H1 (cell line): ENCODE measurements around the gene CYBA. TPM values are rescaled to one million over a fixed set of nuclear protein-coding genes. Genes with fewer than 3 reads are reported as not detected.

Experiments
- CTCF ChIA-PET: fragments of 300-600 bp; sonication (Branson Sonifier 250); formaldehyde crosslinking; loops from one replicate; lab custom pipeline; 2021; ENCODE audit not compliant: partially characterized antibody; lab: Charles Lee
- POLR2A ChIA-PET: fragments of 300-600 bp; sonication (Branson Sonifier 250); formaldehyde crosslinking; loops from one replicate; lab custom pipeline; 2021; ENCODE audit warnings: inconsistent platforms; ENCODE audit not compliant: partially characterized antibody; lab: Charles Lee
- DNase-seq, 2 experiments: peaks; one replicate each; pipeline versions ENCODE4 v3.0.0 to v3.0.0-alpha.2; 2010 to 2022; ENCODE audit warnings: low spot score in 2 of 2, low read depth in 1 of 2, mixed read lengths in 1 of 2
- FAIRE-seq: peaks from 2 replicates; lab custom pipeline; 2011; peaks lifted over from hg19 to GRCh38; lab: Jason Lieb, UNC
- H2AFZ ChIP-seq: 2 replicates; pipeline ENCODE4 v1.8.1; 2012; ENCODE audit warnings: low read length, inconsistent platforms
- H2AK5ac ChIP-seq: 2 replicates; pipeline ENCODE4 v1.6.1; 2013; ENCODE audit warnings: low read depth, low read length
- H2BK120ac ChIP-seq: replicated peaks from 2 replicates; pipeline ENCODE3; 2013; ENCODE audit warnings: low read depth, low read length, inconsistent platforms
- H2BK12ac ChIP-seq: 2 replicates; pipeline ENCODE4 v1.6.1; 2013; ENCODE audit warnings: low read depth, low read length
- H2BK15ac ChIP-seq: 2 replicates; pipeline ENCODE4 v1.6.1; 2013; ENCODE audit warnings: low read length
- H2BK20ac ChIP-seq: 2 replicates; pipeline ENCODE4 v1.6.1; 2013; ENCODE audit warnings: low read length
- H2BK5ac ChIP-seq: 2 replicates; pipeline ENCODE4 v1.6.1; 2013; ENCODE audit warnings: low read depth, low read length
- H3K14ac ChIP-seq: 2 replicates; pipeline ENCODE4 v1.6.1; 2013; ENCODE audit warnings: inconsistent platforms; ENCODE audit not compliant: insufficient read length
- H3K18ac ChIP-seq: 2 replicates; pipeline ENCODE4 v1.6.1; 2013; ENCODE audit warnings: low read length; ENCODE audit errors: extremely low read depth
- H3K23ac ChIP-seq: 2 replicates; pipeline ENCODE4 v1.6.1; 2013; ENCODE audit warnings: inconsistent platforms; ENCODE audit not compliant: insufficient read length
- H3K23me2 ChIP-seq: 2 replicates; pipeline ENCODE4 v1.6.1; 2013; ENCODE audit warnings: low read depth, low read length
- H3K27ac ChIP-seq: 2 replicates; pipeline ENCODE4 v1.6.1; 2011; ENCODE audit warnings: low read depth, low read length, inconsistent platforms
- H3K27me3 ChIP-seq, 4 experiments: replicated peaks in 1 of 4; 1 replicate in 1 of 4; 2 replicates in 3 of 4; pipeline versions ENCODE4 v1.6.1 to v1.8.1; 2011 to 2013; ENCODE audit warnings: low read length in 3 of 4, mild to moderate bottlenecking in 3 of 4, inconsistent platforms in 2 of 4, mixed read lengths in 2 of 4, moderate library complexity in 1 of 4; ENCODE audit not compliant: control insufficient read depth in 3 of 4, insufficient read depth in 3 of 4; ENCODE audit errors: extremely low read depth in 1 of 4
- H3K36me3 ChIP-seq, 4 experiments: 2 replicates each; pipeline versions ENCODE4 v1.6.1 to v1.8.1; 2011 to 2013; ENCODE audit warnings: mild to moderate bottlenecking in 4 of 4, low read length in 3 of 4, moderate library complexity in 2 of 4, control low read depth in 1 of 4, inconsistent platforms in 1 of 4; ENCODE audit not compliant: insufficient read depth in 4 of 4, control insufficient read depth in 2 of 4
- H3K4ac ChIP-seq: replicated peaks from 2 replicates; pipeline ENCODE3; 2013; ENCODE audit warnings: low read length, low read depth, mixed read lengths, inconsistent platforms; ENCODE audit not compliant: insufficient read length
- H3K4me1 ChIP-seq, 4 experiments: replicated peaks in 1 of 4; 1 replicate in 1 of 4; 2 replicates in 3 of 4; pipeline versions ENCODE4 v1.6.1 to v1.8.1; 2011 to 2013; ENCODE audit warnings: low read length in 3 of 4, inconsistent platforms in 2 of 4, mixed read lengths in 1 of 4; ENCODE audit not compliant: insufficient read depth in 4 of 4, control insufficient read depth in 3 of 4
- H3K4me2 ChIP-seq, 2 experiments: 2 replicates each; pipeline versions ENCODE4 v1.6.1 to v1.8.1; 2011 to 2013; ENCODE audit warnings: low read depth in 2 of 2, low read length in 2 of 2, control low read depth in 1 of 2, inconsistent platforms in 1 of 2, mild to moderate bottlenecking in 1 of 2; ENCODE audit not compliant: insufficient read depth in 1 of 2
- H3K4me3 ChIP-seq, 4 experiments: fragments of 200-600, 300-600 bp in 1 of 4; sonication (generic), shearing (Covaris generic), sonication (Bioruptor Twin) in 1 of 4; 2 replicates each; pipeline versions ENCODE4 v1.5.1 to v1.8.1; 2011 to 2016; ENCODE audit warnings: low read length in 4 of 4, low read depth in 3 of 4, control low read depth in 2 of 4, inconsistent platforms in 2 of 4, mild to moderate bottlenecking in 2 of 4, mixed read lengths in 1 of 4, moderate library complexity in 1 of 4; ENCODE audit not compliant: insufficient read depth in 2 of 4; ENCODE audit errors: extremely low read depth in 1 of 4
- H3K56ac ChIP-seq: replicated peaks from 2 replicates; pipeline ENCODE3; 2013; ENCODE audit warnings: low read depth, mild to moderate bottlenecking, mixed read lengths, low read length, inconsistent platforms; ENCODE audit not compliant: insufficient read length
- H3K79me1 ChIP-seq: 2 replicates; pipeline ENCODE4 v1.6.1; 2013; ENCODE audit warnings: low read depth, low read length, control low read depth
- H3K79me2 ChIP-seq, 2 experiments: 2 replicates each; pipeline versions ENCODE4 v1.6.1 to v1.8.1; 2012 to 2013; ENCODE audit warnings: low read length in 2 of 2, mild to moderate bottlenecking in 2 of 2, inconsistent platforms in 1 of 2; ENCODE audit not compliant: insufficient read depth in 2 of 2, control insufficient read depth in 1 of 2
- H3K9ac ChIP-seq, 4 experiments: replicated peaks in 1 of 4; 1 replicate in 1 of 4; 2 replicates in 3 of 4; pipeline versions ENCODE4 v1.6.1 to v1.8.1; 2011 to 2013; ENCODE audit warnings: low read depth in 3 of 4, low read length in 3 of 4, control low read depth in 2 of 4, mild to moderate bottlenecking in 2 of 4, moderate library complexity in 2 of 4, inconsistent platforms in 1 of 4; ENCODE audit errors: extremely low read depth in 1 of 4
- H3K9me3 ChIP-seq, 2 experiments: 2 replicates each; pipeline versions ENCODE4 v1.6.1 to v1.8.1; 2012 to 2013; ENCODE audit warnings: mild to moderate bottlenecking in 2 of 2, moderate library complexity in 2 of 2, control low read depth in 1 of 2, inconsistent platforms in 1 of 2, low read depth in 1 of 2, low read length in 1 of 2, mixed read lengths in 1 of 2; ENCODE audit not compliant: insufficient read depth in 2 of 2
- H4K20me1 ChIP-seq, 2 experiments: replicated peaks in 1 of 2; 2 replicates each; pipeline versions ENCODE3 to v1.8.1; 2011 to 2013; ENCODE audit warnings: inconsistent platforms in 2 of 2, low read length in 2 of 2, mild to moderate bottlenecking in 1 of 2; ENCODE audit not compliant: insufficient read depth in 2 of 2, control insufficient read depth in 1 of 2
- H4K5ac ChIP-seq: 2 replicates; pipeline ENCODE4 v1.6.1; 2013; ENCODE audit warnings: low read length, low read depth, mixed read lengths, inconsistent platforms; ENCODE audit not compliant: insufficient read length
- H4K8ac ChIP-seq: 2 replicates; pipeline ENCODE4 v1.8.0; 2013; ENCODE audit warnings: mild to moderate bottlenecking, moderate library complexity, low read length, inconsistent platforms; ENCODE audit not compliant: insufficient read depth; ENCODE audit errors: extremely low read depth
- H4K91ac ChIP-seq: replicated peaks from 2 replicates; pipeline ENCODE3; 2013; ENCODE audit warnings: low read length, mixed read lengths, inconsistent platforms; ENCODE audit not compliant: insufficient read length
- ASH2L ChIP-seq: fragments of 200-600, 300-600 bp; sonication (generic); IDR thresholded peaks from one replicate; pipeline ENCODE4 v1.7.1; 2017; ENCODE audit warnings: low read length
- CEBPB ChIP-seq: IDR thresholded peaks from 2 replicates; pipeline ENCODE4 v1.6.1; 2012; ENCODE audit warnings: low read depth, low read length
- CHD2 ChIP-seq: IDR thresholded peaks from 2 replicates; pipeline ENCODE4 v1.6.1; 2012; ENCODE audit warnings: low read length, improper control_type of control experiment
- EGR1 ChIP-seq: IDR thresholded peaks from 2 replicates; pipeline ENCODE4 v1.6.1; 2011; ENCODE audit warnings: low read depth, low read length, borderline replicate concordance
- NRF1 ChIP-seq: IDR thresholded peaks from 2 replicates; pipeline ENCODE4 v1.6.1; 2011; ENCODE audit warnings: mild to moderate bottlenecking, low read depth, low read length, improper control_type of control experiment
- RBBP5 ChIP-seq: IDR thresholded peaks from 2 replicates; pipeline ENCODE4 v1.7.1; 2012; ENCODE audit warnings: low read depth, mild to moderate bottlenecking, inconsistent platforms, low read length, moderate library complexity, borderline replicate concordance
- SIN3A ChIP-seq, 2 experiments: IDR thresholded peaks in 1 of 2; conservative IDR thresholded peaks in 1 of 2; 2 replicates each; pipeline ENCODE4 v1.6.1; 2011 to 2012; ENCODE audit warnings: low read length in 2 of 2, improper control_type of control experiment in 1 of 2, low read depth in 1 of 2, mild to moderate bottlenecking in 1 of 2
- TEAD4 ChIP-seq: IDR thresholded peaks from 2 replicates; pipeline ENCODE4 v1.6.1; 2012; ENCODE audit warnings: low read depth, low read length, inconsistent platforms, mixed read lengths
- WGBS, 2 experiments: shearing (Covaris generic) in 1 of 2; methylation state at CpG; one replicate each; pipeline versions ENCODE4 v1.1.6 to v1.1.7; 2013 to 2015; ENCODE audit warnings: low lambda C conversion rate in 2 of 2, mixed read lengths in 2 of 2, inconsistent platforms in 1 of 2, low coverage in 1 of 2, missing lambda C conversion rate in 1 of 2; ENCODE audit not compliant: insufficient replicate concordance in 2 of 2, insufficient coverage in 1 of 2, insufficient read length in 1 of 2; ENCODE audit errors: extremely low coverage in 1 of 2, missing lambda C conversion rate in 1 of 2; 5-methylcytosine and 5-hydroxymethylcytosine counted together
- polyA plus RNA-seq, 7 experiments: library from polyadenylated mRNA; depleted of rRNA in 3 of 7; stranded (reverse) in 5 of 7; unstranded in 2 of 7; fragments of >200 nt in 5 of 7; fragments of 200-250 nt in 2 of 7; gene quantifications; 1 replicate in 5 of 7; 2 replicates in 1 of 7; 4 replicates in 1 of 7; pipeline versions ENCODE4 v1.2.1 to v1.2.3, GENCODE V29; 2011 to 2013; ENCODE audit warnings: missing spikeins in 2 of 7, mixed read lengths in 2 of 7
- total RNA-seq: library from RNA; stranded (reverse); fragmentation: NEBNext Ultra II Directional; extraction: Animal tissue kit (Norgen Biotek cat#: 25700); gene quantifications from 2 replicates; pipeline ENCODE4 v1.2.1, GENCODE V29; 2021
- TF ChIP-seq, protein P1 (sequence below): IDR thresholded peaks from 2 replicates; pipeline ENCODE4 v1.6.1; 2012; ENCODE audit warnings: inconsistent platforms
- TF ChIP-seq, protein P2 (sequence below): IDR thresholded peaks from 2 replicates; pipeline ENCODE4 v1.6.1; 2011; ENCODE audit warnings: low read depth, mild to moderate bottlenecking, low read length; ENCODE audit not compliant: insufficient read depth
- TF ChIP-seq, protein P3 (sequence below): IDR thresholded peaks from 2 replicates; pipeline ENCODE4 v1.6.1; 2012; ENCODE audit warnings: low read length, inconsistent platforms

CYBA gene
- total and polyA plus RNA-seq, 2 of the 8 experiments (the other 6 are each of a cell fraction or from before 2014, with no cell fraction given) = 136 to 254 TPM

DNA sequence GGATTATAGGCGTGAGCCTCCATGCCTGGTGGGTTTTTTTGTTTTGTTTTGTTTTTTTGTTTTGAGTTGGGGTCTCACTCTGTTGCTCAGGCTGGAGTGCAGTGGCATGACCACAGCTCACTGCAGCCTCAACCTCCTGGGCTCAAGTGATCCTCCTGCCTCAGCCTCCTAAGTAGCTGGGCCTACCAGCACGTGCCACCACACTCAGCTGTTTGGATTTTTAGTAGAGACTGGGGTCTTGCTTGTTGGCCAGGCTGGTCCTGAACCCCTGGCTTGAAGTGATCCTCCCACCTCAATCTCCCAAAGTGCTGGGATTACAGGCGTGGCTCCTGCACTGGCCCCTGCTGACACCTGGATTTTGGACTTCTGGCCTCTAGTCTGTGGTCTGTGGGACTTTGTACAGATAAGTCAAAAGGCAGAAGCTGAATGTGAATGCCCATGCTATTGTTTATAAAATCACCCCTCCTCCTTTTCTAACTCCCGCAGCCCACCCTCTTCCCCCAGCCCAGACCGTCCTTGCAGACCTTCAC is 29.8 kb upstream of the CYBA start:
- H3K79me1 ChIP-seq = no peaks in the 10 kb centered on the region
- no peak overlapping the region for H2BK120ac ChIP-seq
- FAIRE-seq = no peak
- no peak for DNase-seq
- no peak overlapping the region for H3K27ac ChIP-seq
- H3K9ac ChIP-seq = no peak overlapping the region
- 89% methylated on average over 5 of the region's 5 CpGs; no CpG with 5 or more reads in 1 of the 2 experiments for WGBS, 2 experiments
- H3K4ac ChIP-seq = no peak overlapping the region
- H3K36me3 ChIP-seq = no peaks in the 10 kb centered on the region
- H2AFZ ChIP-seq = no peak overlapping the region
- POLR2A ChIA-PET = interaction anchor here (1.1 to 2.7 kb wide), 3 partner anchors 8 to 18 kb away, joined by 3 to 9 read pairs (median 3); partner anchors contain the start of gene MVD
- H3K18ac ChIP-seq = no peak overlapping the region
- no peak overlapping the region for H3K23ac ChIP-seq
- no peak overlapping the region for H2BK12ac ChIP-seq
- H3K4me2 ChIP-seq = no peak overlapping the region
- H4K91ac ChIP-seq = no peak overlapping the region
- no peak overlapping the region for H3K14ac ChIP-seq
- CTCF ChIA-PET = interaction anchor here (0.6 to 2.8 kb wide), 15 partner anchors 9 to 1725 kb away, joined by 3 to 33 read pairs (median 4); partner anchors contain the start of gene MVD
- H3K56ac ChIP-seq = no peak overlapping the region
- H2BK5ac ChIP-seq = no peak overlapping the region
- no peaks in the 10 kb centered on the region for H3K79me2 ChIP-seq
- H2AK5ac ChIP-seq = no peak overlapping the region
- no peak overlapping the region for H4K5ac ChIP-seq
- H2BK20ac ChIP-seq = 0 out of 2 replicates have a peak overlapping the region, but pooled peaks have one; percentile 48
- peaks cover 0 to 2% (median 0%) of the 10 kb centered on the region in 4 experiments; a peak in 1 of 7 replicates for H3K27me3 ChIP-seq
- no peak overlapping the region for H3K4me3 ChIP-seq
- H2BK15ac ChIP-seq = no peak overlapping the region
- H3K9me3 ChIP-seq = no peaks in the 10 kb centered on the region
- H3K23me2 ChIP-seq = peaks cover 6% of the 10 kb centered on the region; the same call in 1 of the 2 replicates
- H4K8ac ChIP-seq = no peak overlapping the region
- H3K4me1 ChIP-seq = peaks cover 0 to 5% (median 1%) of the 10 kb centered on the region in 4 experiments; a peak in 2 of 7 replicates
- H4K20me1 ChIP-seq = peaks cover 0 to 2% of the 10 kb centered on the region in 2 experiments
- TF ChIP-seq RBBP5 (no peak), ASH2L (no peak), SIN3A (conservative IDR thresholded peaks at IDR 0.05 in 1 of 2, IDR thresholded peaks at IDR 0.05 in 1 of 2; ENCODE audit: low read depth in 1 of 2, low read length in 2 of 2) (no peak), CHD2 (no peak), EGR1 (no peak), TEAD4 (no peak), NRF1 (no peak), CEBPB (no peak)
- TF ChIP-seq, protein P1, sequence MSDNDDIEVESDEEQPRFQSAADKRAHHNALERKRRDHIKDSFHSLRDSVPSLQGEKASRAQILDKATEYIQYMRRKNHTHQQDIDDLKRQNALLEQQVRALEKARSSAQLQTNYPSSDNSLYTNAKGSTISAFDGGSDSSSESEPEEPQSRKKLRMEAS = no peak
- TF ChIP-seq, protein P2, sequence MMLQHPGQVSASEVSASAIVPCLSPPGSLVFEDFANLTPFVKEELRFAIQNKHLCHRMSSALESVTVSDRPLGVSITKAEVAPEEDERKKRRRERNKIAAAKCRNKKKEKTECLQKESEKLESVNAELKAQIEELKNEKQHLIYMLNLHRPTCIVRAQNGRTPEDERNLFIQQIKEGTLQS = no peak
- TF ChIP-seq, protein P3, sequence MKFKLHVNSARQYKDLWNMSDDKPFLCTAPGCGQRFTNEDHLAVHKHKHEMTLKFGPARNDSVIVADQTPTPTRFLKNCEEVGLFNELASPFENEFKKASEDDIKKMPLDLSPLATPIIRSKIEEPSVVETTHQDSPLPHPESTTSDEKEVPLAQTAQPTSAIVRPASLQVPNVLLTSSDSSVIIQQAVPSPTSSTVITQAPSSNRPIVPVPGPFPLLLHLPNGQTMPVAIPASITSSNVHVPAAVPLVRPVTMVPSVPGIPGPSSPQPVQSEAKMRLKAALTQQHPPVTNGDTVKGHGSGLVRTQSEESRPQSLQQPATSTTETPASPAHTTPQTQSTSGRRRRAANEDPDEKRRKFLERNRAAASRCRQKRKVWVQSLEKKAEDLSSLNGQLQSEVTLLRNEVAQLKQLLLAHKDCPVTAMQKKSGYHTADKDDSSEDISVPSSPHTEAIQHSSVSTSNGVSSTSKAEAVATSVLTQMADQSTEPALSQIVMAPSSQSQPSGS = no peak
